ENCODE data around the gene TRIM72. TPM values are rescaled to one million over a fixed set of nuclear protein-coding genes. Genes with fewer than 3 reads are reported as not detected.

TRIM72 gene
- total and polyA plus RNA-seq, 9 of the 15 experiments (the other 6 are each of a cell fraction or from before 2014, with no cell fraction given), result under 0.01 TPM; not detected in 8

- TF ChIP-seq TRIM25 (IDR thresholded peaks at IDR 0.05; ENCODE audit: borderline replicate concordance) (no peak), ZNF354B (CRISPR knock-in tag; IDR thresholded peaks at IDR 0.05) (no peak), HINFP (tag; conservative IDR thresholded peaks at IDR 0.05; ENCODE audit: low read depth) (no peak), CBX1 (IDR thresholded peaks at IDR 0.05; ENCODE audit: low read depth) (peak; percentile 97), SMARCB1 (IDR thresholded peaks at IDR 0.05; ENCODE audit: insufficient read length, low read depth) (no peak), NEUROD1 (IDR thresholded peaks at IDR 0.05; ENCODE audit: borderline replicate concordance, low read depth, low read length, partially characterized antibody) (peak; percentile 93), JUN (IDR thresholded peaks at IDR 0.05; ENCODE audit: borderline replicate concordance, low read depth, low read length) (no peak; the same call in 1 of the 2 replicates), JUN (CRISPR knock-in tag; IDR thresholded peaks at IDR 0.05; ENCODE audit: borderline replicate concordance) (peak; percentile 74), FOXK2 (conservative IDR thresholded peaks at IDR 0.05 in 1 of 2, IDR thresholded peaks at IDR 0.05 in 1 of 2; ENCODE audit: low read depth in 2 of 2) (peak in 1 of 2 experiments; percentile 100; a peak in 2 of 4 replicates), NCOA6 (IDR thresholded peaks at IDR 0.05) (no peak), HCFC1 (IDR thresholded peaks at IDR 0.05; ENCODE audit: low read depth, low read length) (peak; percentile 59; the same call in 1 of the 2 replicates), MAFG (tag; conservative IDR thresholded peaks at IDR 0.05) (no peak), CCAR2 (IDR thresholded peaks at IDR 0.05; ENCODE audit: low read depth, low read length) (no peak), FOXJ3 (CRISPR knock-in tag; IDR thresholded peaks at IDR 0.05) (no peak), EGR1 (conservative IDR thresholded peaks at IDR 0.05) (peak; percentile 100), RBBP5 (IDR thresholded peaks at IDR 0.05; ENCODE audit: borderline replicate concordance, insufficient read depth, low read length, poor library complexity, severe bottlenecking) (peak; percentile 79), SP2 (IDR thresholded peaks at IDR 0.05; ENCODE audit: extremely low read depth, low read depth, low read length, poor library complexity, severe bottlenecking) (no peak), PYGO2 (tag; IDR thresholded peaks at IDR 0.05) (no peak), ZC3H4 (CRISPR knock-in tag; IDR thresholded peaks at IDR 0.05; ENCODE audit: borderline replicate concordance) (no peak), ETV6 (IDR thresholded peaks at IDR 0.05; ENCODE audit: borderline replicate concordance in 1 of 2, low read depth in 2 of 2, low read length in 1 of 2) (peak in 1 of 2 experiments; percentile 33; a peak in 1 of 4 replicates), ETV6 (CRISPR knock-in tag; IDR thresholded peaks at IDR 0.05; ENCODE audit: borderline replicate concordance) (peak; percentile 79; the same call in 1 of the 2 replicates), JUND (IDR thresholded peaks at IDR 0.05; ENCODE audit: borderline replicate concordance, low read depth, low read length) (peak; percentile 98), JUND (tag; IDR thresholded peaks at IDR 0.05; ENCODE audit: borderline replicate concordance, low read depth, low read length) (no peak)
- TF ChIP-seq, protein P1, sequence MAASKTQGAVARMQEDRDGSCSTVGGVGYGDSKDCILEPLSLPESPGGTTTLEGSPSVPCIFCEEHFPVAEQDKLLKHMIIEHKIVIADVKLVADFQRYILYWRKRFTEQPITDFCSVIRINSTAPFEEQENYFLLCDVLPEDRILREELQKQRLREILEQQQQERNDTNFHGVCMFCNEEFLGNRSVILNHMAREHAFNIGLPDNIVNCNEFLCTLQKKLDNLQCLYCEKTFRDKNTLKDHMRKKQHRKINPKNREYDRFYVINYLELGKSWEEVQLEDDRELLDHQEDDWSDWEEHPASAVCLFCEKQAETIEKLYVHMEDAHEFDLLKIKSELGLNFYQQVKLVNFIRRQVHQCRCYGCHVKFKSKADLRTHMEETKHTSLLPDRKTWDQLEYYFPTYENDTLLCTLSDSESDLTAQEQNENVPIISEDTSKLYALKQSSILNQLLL (CRISPR knock-in tag; IDR thresholded peaks at IDR 0.05; ENCODE audit: borderline replicate concordance), result no peak
Measured at GRCh38 chr16:31179747-31180459, 34.0 kb upstream of the TRIM72 start, which contains the start of gene FUS (continued).

All from K562 (cell line).